Measurements from ENCODE around the gene KIF11. TPM values are rescaled to one million over a fixed set of nuclear protein-coding genes. Genes with fewer than 3 reads are reported as not detected.

The KIF11 gene
- total and polyA plus RNA-seq, 9 of the 15 experiments (the other 6 are each of a cell fraction or from before 2014, with no cell fraction given): 11.3 to 54.4 (median 29.2) TPM

DNA sequence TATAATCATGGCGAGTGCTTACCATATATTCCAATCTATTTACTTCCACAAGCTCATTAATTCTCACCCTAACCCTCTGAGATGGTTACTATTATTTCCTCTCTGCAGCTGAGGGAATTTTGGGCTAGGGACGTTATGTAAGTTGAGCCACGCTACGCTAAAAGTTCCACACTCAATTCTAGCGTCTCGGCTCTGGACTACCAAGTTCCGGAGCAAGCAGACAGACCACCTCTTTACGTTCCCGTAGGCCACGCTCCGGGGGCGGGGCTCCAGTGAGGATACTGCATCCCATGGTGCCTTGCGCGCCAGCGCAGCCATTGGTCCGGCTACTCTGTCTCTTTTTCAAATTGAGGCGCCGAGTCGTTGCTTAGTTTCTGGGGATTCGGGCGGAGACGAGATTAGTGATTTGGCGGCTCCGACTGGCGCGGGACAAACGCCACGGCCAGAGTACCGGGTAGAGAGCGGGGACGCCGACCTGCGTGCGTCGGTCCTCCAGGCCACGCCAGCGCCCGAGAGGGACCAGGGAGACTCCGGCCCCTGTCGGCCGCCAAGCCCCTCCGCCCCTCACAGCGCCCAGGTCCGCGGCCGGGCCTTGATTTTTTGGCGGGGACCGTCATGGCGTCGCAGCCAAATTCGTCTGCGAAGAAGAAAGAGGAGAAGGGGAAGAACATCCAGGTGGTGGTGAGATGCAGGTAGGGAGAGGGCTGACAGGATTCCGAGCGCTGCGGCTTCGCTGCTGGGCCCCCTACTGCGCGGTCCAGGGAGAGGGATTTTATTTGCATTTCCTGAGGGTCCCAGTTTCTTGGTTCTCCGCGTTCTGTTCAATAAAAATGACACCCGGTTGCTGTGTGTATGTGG, at the start of gene KIF11 (continued):
- TF ChIP-seq, protein P1, sequence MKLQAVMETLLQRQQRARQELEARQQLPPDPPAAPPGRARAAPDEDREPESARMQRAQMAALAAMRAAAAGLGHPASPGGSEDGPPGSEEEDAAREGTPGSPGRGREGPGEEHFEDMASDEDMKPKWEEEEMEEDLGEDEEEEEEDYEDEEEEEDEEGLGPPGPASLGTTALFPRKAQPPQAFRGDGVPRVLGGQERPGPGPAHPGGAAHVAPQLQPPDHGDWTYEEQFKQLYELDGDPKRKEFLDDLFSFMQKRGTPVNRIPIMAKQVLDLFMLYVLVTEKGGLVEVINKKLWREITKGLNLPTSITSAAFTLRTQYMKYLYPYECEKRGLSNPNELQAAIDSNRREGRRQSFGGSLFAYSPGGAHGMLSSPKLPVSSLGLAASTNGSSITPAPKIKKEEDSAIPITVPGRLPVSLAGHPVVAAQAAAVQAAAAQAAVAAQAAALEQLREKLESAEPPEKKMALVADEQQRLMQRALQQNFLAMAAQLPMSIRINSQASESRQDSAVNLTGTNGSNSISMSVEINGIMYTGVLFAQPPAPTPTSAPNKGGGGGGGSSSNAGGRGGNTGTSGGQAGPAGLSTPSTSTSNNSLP (IDR thresholded peaks at IDR 0.05; ENCODE audit: borderline replicate concordance, low read depth, low read length): no peak
- TF ChIP-seq SLC30A9 (CRISPR knock-in tag; IDR thresholded peaks at IDR 0.05) (no peak), STAG1 (CRISPR knock-in tag; IDR thresholded peaks at IDR 0.05; ENCODE audit: borderline replicate concordance) (no peak), ZNF584 (CRISPR knock-in tag; IDR thresholded peaks at IDR 0.05; ENCODE audit: low read depth) (no peak), SMAD3 (CRISPR knock-in tag; conservative IDR thresholded peaks at IDR 0.05) (no peak), RNF2 (IDR thresholded peaks at IDR 0.05) (peak; percentile 23; the same call in 1 of the 2 replicates), SRSF9 (IDR thresholded peaks at IDR 0.05; ENCODE audit: borderline replicate concordance, low read depth, low read length) (no peak), DPF2 (IDR thresholded peaks at IDR 0.05) (peak; percentile 21; the same call in 1 of the 2 replicates), KDM2B (CRISPR knock-in tag; IDR thresholded peaks at IDR 0.05) (no peak), ZNF780A (CRISPR knock-in tag; IDR thresholded peaks at IDR 0.05) (no peak), ATF7 (IDR thresholded peaks at IDR 0.05) (peak; percentile 62), CTBP1 (IDR thresholded peaks at IDR 0.05; ENCODE audit: borderline replicate concordance) (peak; percentile 52; the same call in 1 of the 2 replicates), HDAC3 (IDR thresholded peaks at IDR 0.05; ENCODE audit: borderline replicate concordance, partially characterized antibody) (peak; percentile 36), MAFF (IDR thresholded peaks at IDR 0.05; ENCODE audit: low read length) (no peak)
- TF ChIP-seq, protein P2, sequence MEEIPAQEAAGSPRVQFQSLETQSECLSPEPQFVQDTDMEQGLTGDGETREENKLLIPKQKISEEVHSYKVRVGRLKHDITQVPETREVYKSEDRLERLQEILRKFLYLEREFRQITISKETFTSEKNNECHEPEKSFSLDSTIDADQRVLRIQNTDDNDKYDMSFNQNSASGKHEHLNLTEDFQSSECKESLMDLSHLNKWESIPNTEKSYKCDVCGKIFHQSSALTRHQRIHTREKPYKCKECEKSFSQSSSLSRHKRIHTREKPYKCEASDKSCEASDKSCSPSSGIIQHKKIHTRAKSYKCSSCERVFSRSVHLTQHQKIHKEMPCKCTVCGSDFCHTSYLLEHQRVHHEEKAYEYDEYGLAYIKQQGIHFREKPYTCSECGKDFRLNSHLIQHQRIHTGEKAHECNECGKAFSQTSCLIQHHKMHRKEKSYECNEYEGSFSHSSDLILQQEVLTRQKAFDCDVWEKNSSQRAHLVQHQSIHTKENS (CRISPR knock-in tag; IDR thresholded peaks at IDR 0.05): no peak
- TF ChIP-seq, protein P3, sequence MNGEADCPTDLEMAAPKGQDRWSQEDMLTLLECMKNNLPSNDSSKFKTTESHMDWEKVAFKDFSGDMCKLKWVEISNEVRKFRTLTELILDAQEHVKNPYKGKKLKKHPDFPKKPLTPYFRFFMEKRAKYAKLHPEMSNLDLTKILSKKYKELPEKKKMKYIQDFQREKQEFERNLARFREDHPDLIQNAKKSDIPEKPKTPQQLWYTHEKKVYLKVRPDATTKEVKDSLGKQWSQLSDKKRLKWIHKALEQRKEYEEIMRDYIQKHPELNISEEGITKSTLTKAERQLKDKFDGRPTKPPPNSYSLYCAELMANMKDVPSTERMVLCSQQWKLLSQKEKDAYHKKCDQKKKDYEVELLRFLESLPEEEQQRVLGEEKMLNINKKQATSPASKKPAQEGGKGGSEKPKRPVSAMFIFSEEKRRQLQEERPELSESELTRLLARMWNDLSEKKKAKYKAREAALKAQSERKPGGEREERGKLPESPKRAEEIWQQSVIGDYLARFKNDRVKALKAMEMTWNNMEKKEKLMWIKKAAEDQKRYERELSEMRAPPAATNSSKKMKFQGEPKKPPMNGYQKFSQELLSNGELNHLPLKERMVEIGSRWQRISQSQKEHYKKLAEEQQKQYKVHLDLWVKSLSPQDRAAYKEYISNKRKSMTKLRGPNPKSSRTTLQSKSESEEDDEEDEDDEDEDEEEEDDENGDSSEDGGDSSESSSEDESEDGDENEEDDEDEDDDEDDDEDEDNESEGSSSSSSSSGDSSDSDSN (IDR thresholded peaks at IDR 0.05; ENCODE audit: borderline replicate concordance in 1 of 2, low read depth in 2 of 2, low read length in 2 of 2): no peak; a peak in 1 of 4 replicates
- TF ChIP-seq, protein P4, sequence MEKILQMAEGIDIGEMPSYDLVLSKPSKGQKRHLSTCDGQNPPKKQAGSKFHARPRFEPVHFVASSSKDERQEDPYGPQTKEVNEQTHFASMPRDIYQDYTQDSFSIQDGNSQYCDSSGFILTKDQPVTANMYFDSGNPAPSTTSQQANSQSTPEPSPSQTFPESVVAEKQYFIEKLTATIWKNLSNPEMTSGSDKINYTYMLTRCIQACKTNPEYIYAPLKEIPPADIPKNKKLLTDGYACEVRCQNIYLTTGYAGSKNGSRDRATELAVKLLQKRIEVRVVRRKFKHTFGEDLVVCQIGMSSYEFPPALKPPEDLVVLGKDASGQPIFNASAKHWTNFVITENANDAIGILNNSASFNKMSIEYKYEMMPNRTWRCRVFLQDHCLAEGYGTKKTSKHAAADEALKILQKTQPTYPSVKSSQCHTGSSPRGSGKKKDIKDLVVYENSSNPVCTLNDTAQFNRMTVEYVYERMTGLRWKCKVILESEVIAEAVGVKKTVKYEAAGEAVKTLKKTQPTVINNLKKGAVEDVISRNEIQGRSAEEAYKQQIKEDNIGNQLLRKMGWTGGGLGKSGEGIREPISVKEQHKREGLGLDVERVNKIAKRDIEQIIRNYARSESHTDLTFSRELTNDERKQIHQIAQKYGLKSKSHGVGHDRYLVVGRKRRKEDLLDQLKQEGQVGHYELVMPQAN (IDR thresholded peaks at IDR 0.05; ENCODE audit: borderline replicate concordance): peak; percentile 58; the same call in 1 of the 2 replicates
- TF ChIP-seq, protein P5, sequence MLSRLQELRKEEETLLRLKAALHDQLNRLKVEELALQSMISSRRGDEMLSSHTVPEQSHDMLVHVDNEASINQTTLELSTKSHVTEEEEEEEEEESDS (CRISPR knock-in tag; IDR thresholded peaks at IDR 0.05): no peak

Data from K562 (cell line).